ENCODE measurements around the gene PPP1R12C.

The PPP1R12C gene

DNA sequence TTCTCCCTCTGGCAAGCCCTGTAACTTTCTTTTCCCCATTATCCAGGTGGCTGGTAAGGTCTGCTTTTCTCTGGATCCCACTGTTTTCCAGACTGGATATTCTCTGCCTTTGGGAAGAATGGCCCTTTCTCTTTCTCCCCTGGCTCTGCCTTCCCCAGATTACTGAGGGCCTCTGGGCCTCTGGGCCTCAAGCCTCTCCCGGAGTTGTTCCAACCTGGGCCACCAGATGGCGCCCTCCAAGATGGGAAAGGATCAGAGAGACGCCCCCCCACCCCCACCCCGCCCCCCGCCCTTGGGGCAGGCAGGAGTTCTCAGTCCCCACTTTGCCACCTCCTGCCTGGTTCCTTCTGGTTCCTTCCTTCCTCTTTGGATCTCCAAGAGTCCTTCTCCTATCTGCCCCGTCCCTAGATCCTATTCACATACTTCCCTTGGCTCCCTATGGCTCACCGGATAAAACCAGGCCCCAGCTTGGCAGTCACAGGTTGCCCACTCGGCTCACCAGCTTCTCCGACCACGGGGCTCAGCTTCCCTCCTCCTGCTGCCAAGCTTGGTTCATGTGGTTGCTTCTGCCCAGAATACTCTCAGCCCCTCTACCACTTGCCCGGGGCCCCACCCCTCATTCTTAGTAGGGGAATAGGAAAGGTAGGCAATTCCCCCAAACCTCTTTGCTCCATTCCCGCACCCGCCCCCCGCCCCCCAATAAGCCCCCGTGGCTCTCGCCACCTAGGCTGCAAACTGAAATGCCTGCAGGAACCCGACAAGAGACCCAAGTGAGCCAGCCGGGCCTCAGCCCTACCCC lies 28.7 kb downstream of the PPP1R12C start:
- DNase-seq: peak; percentile 57

DNA sequence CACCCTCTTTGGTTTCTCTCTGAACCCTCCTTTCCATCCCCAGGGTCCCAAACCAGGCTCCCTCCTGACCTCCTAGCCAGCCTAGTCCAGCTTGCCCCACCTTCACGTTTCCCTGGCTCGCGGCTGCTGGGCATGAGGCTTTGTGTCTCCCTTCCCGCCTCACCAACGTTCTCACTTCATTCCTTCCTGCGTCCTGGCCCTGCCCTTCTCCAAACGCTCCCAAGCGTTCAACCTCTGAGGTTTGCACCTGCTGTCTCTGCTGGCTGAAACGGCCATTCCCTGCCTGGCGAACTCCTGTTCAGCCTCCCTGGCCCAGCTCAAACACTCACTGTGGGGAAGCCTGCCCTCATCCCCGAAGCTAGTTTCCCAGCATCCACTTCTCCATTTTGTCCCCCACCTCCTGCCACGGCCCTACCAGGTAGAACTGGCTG lies 29.4 kb downstream of the PPP1R12C start:
- DNase-seq: peak; percentile 75

DNA sequence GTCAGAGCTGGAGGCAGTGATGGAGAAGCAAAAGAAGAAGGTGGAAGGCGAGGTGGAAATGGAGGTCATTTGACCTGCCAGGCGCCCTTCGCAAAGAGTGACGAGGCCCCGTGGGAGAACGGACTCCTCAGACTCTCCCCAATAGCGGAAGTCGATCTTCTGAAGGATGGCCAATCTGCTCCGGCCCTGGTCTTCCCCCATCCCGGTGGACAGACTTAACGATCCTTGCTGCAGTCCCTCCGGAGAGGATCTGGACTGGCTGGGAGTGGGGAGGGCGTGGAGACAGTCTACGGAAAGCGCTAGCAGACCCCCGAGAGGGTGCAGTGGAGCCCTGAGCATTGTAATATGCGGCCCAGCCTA lies 29.9 kb downstream of the PPP1R12C start:
- no peak for DNase-seq

DNA sequence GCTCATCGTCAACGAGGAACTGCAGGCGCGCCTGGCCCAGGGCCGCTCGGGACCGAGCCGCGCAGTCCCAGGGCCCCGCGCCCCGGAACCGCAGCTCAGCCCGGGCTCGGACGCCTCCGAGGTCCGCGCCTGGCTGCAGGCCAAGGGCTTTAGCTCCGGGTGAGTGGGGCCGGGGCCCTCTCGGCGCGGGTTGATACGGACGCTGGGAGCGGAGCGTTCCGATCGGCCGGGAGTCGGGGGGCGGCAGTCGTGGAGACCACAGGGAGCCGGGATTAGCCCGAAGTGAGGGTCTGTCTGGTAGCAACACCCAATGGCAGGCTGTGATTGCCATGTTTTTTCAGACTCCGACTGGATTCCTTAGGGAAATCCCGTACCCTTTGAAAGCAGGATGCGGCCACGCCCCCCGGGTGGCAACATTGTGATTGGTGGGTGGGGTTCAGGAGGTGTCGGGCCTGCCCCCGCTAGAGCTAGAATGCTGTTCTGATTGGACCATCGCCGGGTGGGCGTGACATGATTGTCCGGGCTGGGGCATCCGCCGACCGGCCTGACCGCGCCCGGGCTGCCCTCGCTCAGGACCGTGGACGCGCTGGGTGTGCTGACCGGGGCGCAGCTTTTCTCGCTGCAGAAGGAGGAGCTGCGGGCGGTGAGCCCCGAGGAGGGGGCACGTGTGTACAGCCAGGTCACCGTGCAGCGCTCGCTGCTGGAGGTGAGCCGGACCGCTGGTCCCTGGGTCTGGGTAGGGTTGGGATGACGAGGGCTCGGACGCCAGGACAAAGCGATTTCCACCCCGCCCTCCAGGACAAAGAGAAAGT lies 30.5 kb downstream of the PPP1R12C start:
- DNase-seq: peak; percentile 96

DNA sequence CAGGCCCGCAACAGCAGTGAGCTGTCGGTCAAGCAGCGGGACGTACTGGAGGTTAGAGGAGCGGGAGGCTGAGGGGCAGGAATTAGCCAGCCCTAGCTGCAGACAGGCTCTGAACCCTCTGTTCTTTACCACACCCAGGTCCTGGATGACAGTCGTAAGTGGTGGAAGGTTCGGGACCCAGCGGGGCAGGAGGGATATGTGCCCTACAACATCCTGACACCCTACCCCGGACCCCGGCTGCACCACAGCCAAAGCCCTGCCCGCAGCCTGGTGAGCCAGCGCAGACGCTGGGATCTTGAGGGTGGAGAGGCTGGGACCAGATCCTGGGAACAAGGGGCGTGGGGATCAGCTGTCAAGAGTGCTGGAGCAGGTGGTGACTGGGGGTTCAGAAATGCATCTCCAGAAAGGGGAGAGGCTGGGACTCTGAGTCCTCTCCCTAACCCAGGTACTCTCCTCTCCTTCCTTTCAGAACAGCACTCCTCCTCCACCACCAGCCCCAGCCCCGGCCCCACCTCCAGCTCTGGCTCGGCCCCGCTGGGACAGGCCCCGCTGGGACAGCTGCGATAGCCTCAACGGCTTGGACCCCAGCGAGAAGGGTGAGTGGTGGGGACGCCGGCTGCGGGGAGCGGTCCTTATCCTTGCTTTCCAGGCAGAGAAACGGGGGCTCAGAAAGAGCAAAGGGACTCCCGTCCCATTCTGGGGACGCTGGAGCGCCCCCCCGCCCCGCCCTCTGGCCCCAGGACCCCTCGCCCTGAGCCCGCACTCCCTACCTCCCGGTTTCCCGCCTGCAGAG lies 31.3 kb downstream of the PPP1R12C start:
- no peak for DNase-seq

GRCh38 chr19:55084416-55084815 lies 33.0 kb downstream of the PPP1R12C start:
- DNase-seq: no peak

DNA sequence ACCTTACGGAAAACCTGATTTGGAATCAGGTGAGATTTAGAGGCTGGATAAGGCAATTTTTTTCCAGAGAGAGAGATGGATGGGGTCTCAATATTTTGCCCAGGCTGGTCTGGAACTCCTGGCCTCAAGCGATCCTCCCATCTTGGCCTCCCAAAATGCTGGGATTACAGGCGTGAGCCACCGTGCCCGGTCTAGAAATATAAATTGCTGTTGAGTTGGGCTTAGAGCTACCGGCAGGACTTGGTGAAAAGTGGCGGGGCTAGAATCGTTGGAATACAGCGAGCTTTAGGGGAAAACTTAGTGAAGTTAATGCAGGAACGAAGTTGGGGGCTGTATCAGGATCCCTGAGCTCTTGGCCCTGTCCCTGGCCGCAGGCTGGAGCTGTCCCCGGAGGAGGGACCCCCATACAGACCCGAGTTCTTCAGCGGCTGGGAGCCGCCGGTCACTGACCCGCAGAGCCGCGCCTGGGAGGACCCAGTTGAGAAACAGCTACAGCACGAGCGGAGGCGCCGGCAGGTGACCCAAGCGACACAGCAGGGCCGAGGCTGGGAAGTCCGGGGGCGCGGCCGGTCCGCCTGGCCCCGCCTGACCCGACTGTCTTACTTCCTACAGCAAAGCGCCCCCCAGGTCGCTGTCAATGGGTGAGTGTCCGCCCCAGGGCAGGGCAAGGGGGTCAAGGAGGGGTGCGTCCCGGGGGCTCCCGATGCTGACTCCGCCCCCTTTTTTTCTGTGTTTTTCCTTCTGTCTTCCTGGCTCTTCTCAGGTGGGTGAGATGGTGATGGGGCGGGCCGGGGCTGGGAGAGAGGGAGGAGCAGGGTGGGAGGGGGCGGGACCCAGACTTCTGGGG lies 34.2 kb downstream of the PPP1R12C start:
- DNase-seq: no peak

DNA sequence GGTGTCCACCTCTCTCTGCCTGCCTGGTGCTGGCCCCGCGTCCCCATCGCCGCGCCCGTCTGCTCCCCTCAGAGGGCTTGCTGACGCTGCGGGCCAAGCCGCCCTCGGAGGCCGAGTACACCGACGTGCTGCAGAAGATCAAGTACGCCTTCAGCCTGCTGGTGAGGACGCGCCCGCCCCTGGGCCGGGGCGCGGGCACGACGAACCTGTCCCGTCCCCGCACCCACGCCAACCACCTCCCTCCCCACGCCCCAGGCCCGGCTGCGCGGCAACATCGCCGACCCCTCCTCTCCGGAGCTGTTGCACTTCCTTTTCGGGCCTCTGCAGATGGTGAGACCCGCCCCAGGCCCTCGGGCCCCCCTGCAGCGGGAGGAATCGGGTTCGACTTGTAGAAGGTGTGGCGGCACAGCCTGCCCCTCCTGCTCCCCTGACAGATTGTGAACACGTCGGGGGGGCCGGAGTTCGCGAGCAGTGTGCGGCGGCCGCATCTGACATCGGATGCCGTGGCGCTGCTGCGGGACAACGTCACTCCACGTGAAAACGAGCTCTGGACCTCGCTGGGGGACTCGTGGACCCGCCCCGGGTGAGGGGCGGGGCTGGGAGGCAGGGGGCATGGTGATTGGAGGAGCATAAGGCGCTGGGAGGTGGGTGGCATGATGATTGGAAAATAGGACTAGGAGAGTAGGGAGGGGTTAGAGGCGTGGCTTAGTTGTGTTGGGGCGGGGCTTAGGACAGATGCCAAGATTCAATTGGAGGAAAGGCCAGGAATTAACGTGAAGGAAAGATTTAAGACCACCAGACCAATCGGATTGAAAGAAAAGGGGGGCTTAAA lies 35.2 kb downstream of the PPP1R12C start:
- no peak for DNase-seq

- no peak for DNase-seq
Measured at GRCh38 chr19:55081770-55082019, 35.7 kb downstream of the PPP1R12C start.

- DNase-seq: no peak
Measured at GRCh38 chr19:55080968-55081769, 36.3 kb downstream of the PPP1R12C start.

DNA sequence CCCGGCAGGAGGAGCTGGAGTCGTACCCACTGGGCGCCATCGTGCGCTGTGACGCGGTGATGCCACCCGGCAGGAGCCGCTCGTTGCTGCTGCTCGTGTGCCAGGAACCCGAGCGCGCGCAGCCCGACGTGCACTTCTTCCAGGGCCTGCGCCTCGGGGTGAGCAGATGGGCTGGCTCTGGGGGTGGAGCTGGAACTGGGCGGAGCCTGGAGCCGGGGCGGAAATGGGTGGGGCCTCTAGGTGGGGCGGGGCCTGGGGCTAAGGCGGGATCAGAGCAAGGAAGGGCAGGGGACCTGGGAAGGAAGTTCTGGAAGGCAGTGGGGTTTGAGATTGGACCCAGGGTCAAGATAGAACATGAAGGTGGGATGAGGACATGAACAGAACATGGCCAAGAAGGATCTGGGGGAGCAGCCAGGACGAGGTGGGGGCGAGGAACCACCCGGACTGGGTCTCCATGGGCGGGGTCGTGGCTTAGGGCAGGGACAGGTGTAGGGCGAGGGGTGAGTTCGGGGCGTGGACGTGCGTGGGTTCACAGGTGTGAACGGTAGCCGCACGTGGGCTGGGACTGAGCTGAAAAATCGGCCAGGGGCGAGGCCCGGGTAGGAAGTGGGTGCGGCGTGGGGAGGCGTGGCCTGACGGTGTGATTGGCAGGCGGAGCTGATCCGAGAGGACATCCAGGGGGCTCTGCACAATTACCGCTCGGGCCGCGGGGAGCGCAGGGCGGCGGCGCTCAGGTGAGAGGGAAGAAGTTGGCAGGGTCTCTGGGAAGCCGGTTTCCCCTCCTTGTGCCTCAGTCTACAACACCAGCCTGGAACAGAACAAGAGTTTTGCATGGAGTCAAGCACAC lies 37.1 kb downstream of the PPP1R12C start:
- peak; percentile 71 for DNase-seq

GRCh38 chr19:55079400-55080038 lies 37.9 kb downstream of the PPP1R12C start:
- no peak for DNase-seq

DNA sequence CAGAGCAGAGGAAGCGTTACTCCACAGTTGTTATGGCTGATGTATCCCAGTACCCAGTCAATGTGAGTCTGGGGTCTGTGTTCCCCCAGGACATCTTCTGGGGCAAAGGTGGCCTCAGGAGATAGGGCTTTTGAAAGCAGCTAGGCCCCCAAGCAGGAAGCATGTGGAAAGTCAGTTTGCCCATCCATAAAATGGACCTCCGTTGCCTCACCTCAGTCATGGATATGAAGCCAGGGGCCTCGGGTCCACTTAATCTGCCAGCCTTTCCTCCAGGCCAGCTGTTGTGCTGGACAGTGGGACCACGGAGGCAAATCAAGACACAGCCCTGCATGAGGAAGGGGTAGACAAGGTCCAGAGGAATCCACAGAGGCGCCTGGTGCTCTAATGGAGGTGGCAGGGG lies 38.4 kb downstream of the PPP1R12C start:
- no peak for DNase-seq

DNA sequence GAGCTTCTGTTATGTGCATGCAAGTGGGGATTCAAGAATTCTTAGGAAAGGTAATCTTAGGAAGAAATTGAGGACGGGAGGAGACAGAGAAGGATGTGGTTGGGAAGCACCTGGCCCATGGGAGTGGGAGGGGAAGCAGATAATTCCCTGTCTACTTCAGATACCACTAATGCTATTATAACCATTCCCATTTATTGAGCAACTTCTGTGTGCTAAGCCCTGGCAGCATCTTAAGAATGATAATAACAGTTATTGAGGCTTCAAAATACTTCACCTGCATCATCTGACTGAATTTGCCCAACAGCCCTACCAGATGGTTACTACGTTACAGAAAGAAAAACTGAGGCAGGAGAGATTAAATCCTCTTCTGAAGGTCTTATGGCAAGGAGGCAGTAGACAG lies 40.3 kb downstream of the PPP1R12C start:
- no peak for DNase-seq

DNA sequence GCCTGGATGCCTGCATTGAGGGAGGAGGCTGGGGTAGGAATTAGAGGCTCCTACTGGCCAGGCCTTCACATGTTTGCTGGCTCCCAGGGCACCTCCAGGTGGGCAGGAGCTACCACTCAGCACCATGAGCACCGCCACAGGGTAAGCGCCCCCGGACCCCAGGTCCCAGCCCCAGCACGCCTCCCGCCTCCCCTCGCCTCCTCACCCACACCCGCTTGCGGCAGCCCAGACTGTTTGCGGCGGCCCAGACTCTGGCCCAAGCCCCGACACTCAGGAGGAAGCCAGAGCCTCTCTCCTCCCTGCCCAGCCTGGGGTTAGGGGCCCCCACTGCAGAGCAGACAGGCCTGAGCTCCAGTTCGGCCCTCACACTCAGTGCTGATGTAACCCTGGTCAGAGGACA lies 41.1 kb downstream of the PPP1R12C start:
- DNase-seq: no peak

DNA sequence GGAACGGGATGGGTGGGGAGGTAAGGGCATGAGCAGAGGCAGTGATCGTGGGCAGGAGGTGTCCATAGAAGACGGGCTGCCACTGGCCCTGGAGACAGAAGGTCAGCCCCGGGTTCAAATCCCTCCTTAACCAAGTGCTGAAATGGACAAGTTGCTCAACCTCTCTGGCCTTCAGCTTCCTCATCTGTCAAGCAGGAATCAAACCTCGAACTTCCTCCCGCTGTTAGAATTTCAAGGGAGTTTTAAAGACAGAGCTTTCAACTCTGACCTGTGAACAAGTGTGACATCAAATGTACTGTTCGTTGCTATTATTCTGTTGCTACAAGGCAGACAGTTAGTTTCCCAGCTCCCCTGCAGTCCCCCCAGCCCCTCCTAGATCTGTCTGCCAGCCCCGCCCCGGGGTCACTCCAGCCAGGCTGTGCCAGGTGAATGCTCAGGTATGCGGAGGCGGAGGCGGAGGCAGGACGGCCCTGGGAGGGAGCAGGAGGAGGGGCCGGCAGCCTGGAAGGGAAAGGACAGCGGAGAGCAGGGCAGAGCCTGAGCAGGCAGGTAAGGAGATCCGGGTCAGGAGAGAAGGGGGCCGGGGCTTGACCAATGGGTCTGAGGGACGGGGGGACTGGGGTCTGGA lies 42.0 kb downstream of the PPP1R12C start, which contains the start of gene EPS8L1:
Gene EPS8L1 (plus strand): TSS at position 499 of the 628 bp plus-strand sequence. CDS start 576 bp downstream, outside the sequence.
- no peak for DNase-seq

GRCh38 chr19:55071913-55072312 lies 45.5 kb downstream of the PPP1R12C start:
- no peak for DNase-seq

GRCh38 chr19:55071129-55071502 lies 46.3 kb downstream of the PPP1R12C start:
- DNase-seq: no peak
